Body of pancreas (tissue), 4 donors: ENCODE measurements around the gene NTSR2. TPM values are rescaled to one million over a fixed set of nuclear protein-coding genes. Genes with fewer than 3 reads are reported as not detected.

Experiments
- ATAC-seq: fragments of 150-250 bp; one replicate; pipeline ENCODE4 v1.9.1; 2016
- DNase-seq, 4 donors: peaks; one replicate each; pipeline ENCODE4 v3.0.0-alpha.2; 2019
- H3K27ac ChIP-seq, 4 donors: fragments of 200-600 bp; sonication (generic); 1 replicate in 3 of 4; 2 replicates in 1 of 4; pipeline versions ENCODE4 v1.5.1 to v1.6.1; 2016 to 2019; ENCODE audit warnings: mild to moderate bottlenecking in 1 of 4, mixed read lengths in 1 of 4, moderate library complexity in 1 of 4
- H3K27me3 ChIP-seq, 2 donors: fragments of 200-600 bp; sonication (generic); one replicate each; pipeline ENCODE4 v1.6.0; 2016; ENCODE audit warnings: mild to moderate bottlenecking in 1 of 2
- H3K36me3 ChIP-seq, 2 donors: fragments of 200-600 bp; sonication (generic); replicated peaks in 1 of 2; 2 replicates each; pipeline ENCODE4 v1.5.1; 2016; ENCODE audit warnings: low read depth in 2 of 2; ENCODE audit not compliant: insufficient read depth in 1 of 2
- H3K4me1 ChIP-seq: fragments of 200-600 bp; sonication (generic); one replicate; pipeline ENCODE4 v1.6.0; 2016
- H3K4me3 ChIP-seq, 2 donors: fragments of 200-600 bp; sonication (generic); 1 replicate in 1 of 2; 2 replicates in 1 of 2; pipeline ENCODE4 v1.5.1; 2016 to 2019
- H3K9me3 ChIP-seq, 3 donors: fragments of 200-600 bp; sonication (generic); 1 replicate in 2 of 3; 2 replicates in 1 of 3; pipeline ENCODE4 v1.5.1; 2016
- POLR2A ChIP-seq, 3 donors: fragments of 450-650 bp; IDR thresholded peaks; one replicate each; pipeline ENCODE4 v1.6.1; 2016; ENCODE audit warnings: antibody characterized with exemption in 3 of 3, mild to moderate bottlenecking in 2 of 3
- WGBS, 2 donors: methylation state at CpG; one replicate each; pipeline ENCODE4 v1.1.5; 2017; 5-methylcytosine and 5-hydroxymethylcytosine counted together
- intact Hi-C: fragments of 100-400 bp; cut with DNase I; formaldehyde crosslinking; loops from one replicate; pipeline ENCODE4 v1.15.1; 2023
- total RNA-seq, 2 donors: library from RNA; depleted of rRNA; stranded (reverse); fragments of >200 nt; gene quantifications; one replicate each; pipeline ENCODE4 v1.1.0, GENCODE V29; 2016
- TF ChIP-seq, protein P1 (sequence below), 7 experiments: fragments of 450-650 bp in 4 of 7; fragments of 200-600 bp in 3 of 7; sonication (generic) in 3 of 7; IDR thresholded peaks; one replicate each; pipeline ENCODE4 v1.5.1; 2016 to 2019; ENCODE audit warnings: antibody characterized with exemption in 7 of 7

NTSR2 gene
- total RNA-seq, 2 donors from 2014 or later = not detected

DNA sequence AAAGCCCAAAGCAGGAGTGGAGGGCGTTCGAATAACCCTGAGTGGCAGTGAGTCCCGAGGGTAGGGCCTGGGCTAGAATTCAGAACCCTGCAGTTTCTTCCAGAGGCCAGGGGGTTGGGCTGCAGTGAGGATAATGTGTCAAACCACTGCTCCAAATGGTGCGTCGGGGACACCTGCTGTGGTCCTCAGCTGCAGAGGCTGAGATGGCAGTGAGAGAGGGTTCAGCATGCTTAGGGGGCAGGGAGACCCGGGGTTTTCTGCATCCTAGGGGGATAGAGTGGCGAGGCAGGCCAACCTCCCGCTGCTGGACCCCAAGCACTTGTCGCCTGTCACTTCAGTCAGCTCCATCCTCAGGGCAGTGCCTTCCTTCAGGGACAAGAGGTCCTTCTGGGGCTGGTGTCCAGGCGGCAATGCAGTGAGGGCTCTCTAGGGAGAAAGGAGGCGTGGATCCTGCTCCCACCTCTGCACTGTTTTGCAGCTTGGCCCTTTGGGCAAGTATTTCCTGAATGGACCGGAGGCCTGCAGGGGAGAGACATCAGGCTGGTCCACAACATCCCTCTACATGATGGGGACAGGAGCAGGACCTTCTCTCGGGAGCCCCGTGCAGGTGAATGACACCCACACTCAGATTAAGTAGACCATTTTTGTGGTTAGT, 8.4 kb upstream of the NTSR2 start:
- WGBS, 2 donors = 79 to 85% methylated on average over 8 to 13 of the region's 14 CpGs
- no peak overlapping the region for H3K4me3 ChIP-seq
- intact Hi-C loops = no loop called here
- DNase-seq (peak in 1 of 4 donors; percentile 3), ATAC-seq (no peak)
- H3K27ac ChIP-seq = no peak overlapping the region
- no peaks in the 10 kb centered on the region for H3K36me3 ChIP-seq
- no peaks in the 10 kb centered on the region for H3K27me3 ChIP-seq
- no peaks in the 10 kb centered on the region for H3K9me3 ChIP-seq
- peaks cover 31% of the 10 kb centered on the region for H3K4me1 ChIP-seq
- TF ChIP-seq, protein P1, sequence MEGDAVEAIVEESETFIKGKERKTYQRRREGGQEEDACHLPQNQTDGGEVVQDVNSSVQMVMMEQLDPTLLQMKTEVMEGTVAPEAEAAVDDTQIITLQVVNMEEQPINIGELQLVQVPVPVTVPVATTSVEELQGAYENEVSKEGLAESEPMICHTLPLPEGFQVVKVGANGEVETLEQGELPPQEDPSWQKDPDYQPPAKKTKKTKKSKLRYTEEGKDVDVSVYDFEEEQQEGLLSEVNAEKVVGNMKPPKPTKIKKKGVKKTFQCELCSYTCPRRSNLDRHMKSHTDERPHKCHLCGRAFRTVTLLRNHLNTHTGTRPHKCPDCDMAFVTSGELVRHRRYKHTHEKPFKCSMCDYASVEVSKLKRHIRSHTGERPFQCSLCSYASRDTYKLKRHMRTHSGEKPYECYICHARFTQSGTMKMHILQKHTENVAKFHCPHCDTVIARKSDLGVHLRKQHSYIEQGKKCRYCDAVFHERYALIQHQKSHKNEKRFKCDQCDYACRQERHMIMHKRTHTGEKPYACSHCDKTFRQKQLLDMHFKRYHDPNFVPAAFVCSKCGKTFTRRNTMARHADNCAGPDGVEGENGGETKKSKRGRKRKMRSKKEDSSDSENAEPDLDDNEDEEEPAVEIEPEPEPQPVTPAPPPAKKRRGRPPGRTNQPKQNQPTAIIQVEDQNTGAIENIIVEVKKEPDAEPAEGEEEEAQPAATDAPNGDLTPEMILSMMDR (IDR thresholded peaks at IDR 0.05) = no peak
- TF ChIP-seq POLR2A (IDR thresholded peaks at IDR 0.05) = no peak

DNA sequence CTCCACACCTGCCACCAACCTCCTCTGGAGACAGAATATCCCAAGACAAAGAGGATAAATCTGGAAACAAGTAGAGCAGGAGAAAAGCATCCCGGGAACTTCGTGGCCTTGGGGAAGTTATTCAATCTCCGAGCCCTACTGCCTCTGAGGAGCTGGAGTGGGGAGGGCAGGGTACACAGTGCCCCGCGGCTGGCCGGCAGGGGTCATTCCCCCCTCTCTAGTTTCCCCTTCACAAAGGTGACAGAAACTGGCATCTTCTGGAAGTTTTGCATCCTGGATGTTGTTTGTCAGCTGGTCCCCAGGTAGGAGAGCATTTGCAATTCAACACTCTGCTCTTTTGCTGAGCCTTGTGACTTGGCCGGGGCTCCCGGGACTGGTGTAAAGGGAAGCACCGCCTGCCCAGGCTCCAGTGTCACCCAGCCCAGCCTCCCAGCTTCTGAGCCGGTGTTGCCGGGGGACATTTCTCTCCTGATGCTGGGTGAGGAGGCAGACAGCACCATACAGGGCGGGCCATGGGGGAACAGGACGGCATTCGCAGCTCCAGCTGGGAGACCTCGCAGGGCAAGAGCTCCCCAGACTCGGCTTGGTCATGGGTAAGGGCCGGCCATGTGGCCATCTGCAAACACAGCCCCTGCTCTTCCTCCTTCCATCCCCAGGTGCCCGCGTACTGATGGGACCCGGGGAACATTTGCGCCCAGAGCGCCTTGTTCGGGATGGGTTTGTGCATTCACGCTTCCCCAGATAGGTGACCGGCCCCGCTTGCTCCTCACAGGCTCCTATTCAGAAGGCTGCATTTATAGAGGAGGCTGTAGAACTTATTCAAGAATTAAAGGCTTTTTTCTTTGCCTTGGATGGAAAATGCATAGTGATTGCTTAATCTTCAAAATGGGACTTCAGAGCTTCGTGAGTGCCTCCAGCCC, 7.4 kb upstream of the NTSR2 start:
- no peak overlapping the region for H3K27ac ChIP-seq
- H3K4me1 ChIP-seq = peaks cover 31% of the 10 kb centered on the region
- DNase-seq = peak in 1 of 4 donors; percentile 11
- intact Hi-C loops = no loop called here
- H3K27me3 ChIP-seq = no peaks in the 10 kb centered on the region
- ATAC-seq = no peak
- WGBS, 2 donors = 53 to 56% methylated on average over 18 to 24 of the region's 27 CpGs
- TF ChIP-seq, protein P1 (IDR thresholded peaks at IDR 0.05) = no peak
- no peak for TF ChIP-seq POLR2A (IDR thresholded peaks at IDR 0.05)
- no peaks in the 10 kb centered on the region for H3K9me3 ChIP-seq
- H3K4me3 ChIP-seq = no peak overlapping the region
- H3K36me3 ChIP-seq = no peaks in the 10 kb centered on the region

DNA sequence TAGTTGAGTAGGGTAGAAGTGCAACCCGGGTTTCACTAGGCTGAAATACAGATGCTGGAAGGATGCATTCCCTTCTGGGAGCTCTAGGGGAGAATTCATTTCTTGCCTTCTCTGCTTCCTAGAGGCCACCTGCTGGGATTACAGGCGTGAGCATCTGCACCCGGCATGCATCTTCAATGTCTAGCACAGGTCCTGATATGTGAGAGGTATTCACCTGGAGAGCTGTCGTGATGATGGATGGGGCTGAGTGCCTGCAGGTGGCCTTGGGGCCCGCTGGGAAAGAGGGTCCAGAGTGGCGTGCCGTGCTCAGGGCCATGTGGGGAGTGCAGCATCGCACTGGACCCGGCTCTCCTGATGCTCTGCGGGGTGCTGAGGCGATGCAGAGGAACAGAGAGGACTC, 6.6 kb upstream of the NTSR2 start:
- WGBS, 2 donors = 39 to 51% methylated on average over 9 to 11 of the region's 11 CpGs
- TF ChIP-seq POLR2A (IDR thresholded peaks at IDR 0.05) = no peak
- no peaks in the 10 kb centered on the region for H3K27me3 ChIP-seq
- no peaks in the 10 kb centered on the region for H3K9me3 ChIP-seq
- DNase-seq (no peak), ATAC-seq (no peak)
- no peaks in the 10 kb centered on the region for H3K36me3 ChIP-seq
- no peak overlapping the region for H3K4me3 ChIP-seq
- H3K4me1 ChIP-seq = peaks cover 23% of the 10 kb centered on the region
- intact Hi-C loops = no loop called here
- no peak overlapping the region for H3K27ac ChIP-seq

DNA sequence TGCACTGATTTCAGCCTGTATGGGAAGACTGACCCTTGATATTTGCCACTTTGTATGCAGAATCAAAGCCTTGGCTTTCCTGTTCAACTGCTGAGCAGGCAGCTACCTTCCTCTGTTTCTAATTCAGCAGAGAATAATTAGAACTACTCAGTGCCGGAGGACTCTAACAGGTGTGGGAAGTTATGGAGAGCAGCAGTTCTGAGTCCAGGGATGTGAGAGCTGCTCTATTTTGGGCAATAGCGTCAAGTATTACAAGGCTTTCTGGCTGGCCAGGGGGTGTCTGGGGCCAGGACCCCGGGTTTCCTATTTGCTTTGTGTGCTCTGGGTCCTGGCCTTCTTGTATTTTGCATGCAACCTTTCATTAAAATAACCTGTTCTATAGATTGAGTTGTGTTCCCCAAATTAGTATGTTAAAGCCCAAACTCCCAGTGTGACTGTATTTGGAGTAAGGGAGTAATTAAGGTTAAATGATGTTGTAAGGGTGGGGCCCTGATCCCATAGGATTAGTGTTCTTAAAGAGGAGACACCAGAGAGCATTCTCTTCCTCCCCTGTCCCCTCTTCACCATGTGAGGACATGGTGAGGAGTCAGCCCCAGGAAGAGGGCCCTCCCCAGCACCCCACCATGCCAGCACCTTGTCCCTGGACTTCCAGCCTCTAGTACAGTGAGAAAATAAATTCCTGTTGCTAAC, 5.6 kb upstream of the NTSR2 start:
- no peak overlapping the region for H3K4me3 ChIP-seq
- ATAC-seq (no peak), DNase-seq (no peak)
- no peak overlapping the region for H3K27ac ChIP-seq
- intact Hi-C loops = no loop called here
- no peaks in the 10 kb centered on the region for H3K36me3 ChIP-seq
- 73 to 87% methylated on average over 3 of the region's 3 CpGs for WGBS, 2 donors
- H3K9me3 ChIP-seq = no peaks in the 10 kb centered on the region
- peaks cover 13% of the 10 kb centered on the region for H3K4me1 ChIP-seq
- no peak for TF ChIP-seq POLR2A (IDR thresholded peaks at IDR 0.05)
- TF ChIP-seq, protein P1 (IDR thresholded peaks at IDR 0.05) = no peak
- H3K27me3 ChIP-seq = no peaks in the 10 kb centered on the region

DNA sequence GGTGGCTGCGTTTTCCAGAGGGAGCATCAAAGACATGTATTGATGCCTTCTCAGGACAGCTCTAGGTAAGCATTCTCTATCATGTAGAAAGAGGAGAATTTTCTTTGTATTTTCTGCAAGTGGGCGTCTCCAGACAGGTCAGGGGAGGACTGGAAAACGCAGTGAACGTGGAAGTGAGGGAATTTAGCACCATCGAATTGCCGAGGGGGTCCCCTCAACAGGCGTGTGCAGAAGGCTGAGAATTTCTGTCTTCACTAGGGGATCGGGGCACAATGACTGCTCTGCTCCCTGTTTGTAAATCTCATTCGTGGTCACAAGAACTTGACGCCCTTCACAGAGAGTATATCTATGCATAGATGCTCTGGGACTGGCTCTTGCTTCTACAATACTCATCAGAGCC, 5.0 kb upstream of the NTSR2 start:
- Histone ChIP-seq H3K27ac (no peak overlapping the region), H3K27me3 (no peaks in the 10 kb centered on the region), H3K4me3 (no peak overlapping the region), H3K4me1 (peaks cover 11% of the 10 kb centered on the region), H3K36me3 (no peaks in the 10 kb centered on the region), H3K9me3 (no peaks in the 10 kb centered on the region)
- no peak for TF ChIP-seq POLR2A (IDR thresholded peaks at IDR 0.05)
- TF ChIP-seq, protein P1 (IDR thresholded peaks at IDR 0.05) = no peak
- ATAC-seq (no peak), DNase-seq (no peak)
- WGBS, 2 donors = 58 to 70% methylated on average over 10 of the region's 10 CpGs
- intact Hi-C loops = no loop called here
